HG03280 (cell line): ENCODE results near the gene PODN.

Source experiments
- ATAC-seq: cut with Tn5 transposase; IDR thresholded peaks from one replicate; pipeline ENCODE4 v1.9.1; 2021; ENCODE audit warnings: mild to moderate bottlenecking, moderate library complexity; ENCODE audit not compliant: unreplicated experiment

The PODN gene

DNA sequence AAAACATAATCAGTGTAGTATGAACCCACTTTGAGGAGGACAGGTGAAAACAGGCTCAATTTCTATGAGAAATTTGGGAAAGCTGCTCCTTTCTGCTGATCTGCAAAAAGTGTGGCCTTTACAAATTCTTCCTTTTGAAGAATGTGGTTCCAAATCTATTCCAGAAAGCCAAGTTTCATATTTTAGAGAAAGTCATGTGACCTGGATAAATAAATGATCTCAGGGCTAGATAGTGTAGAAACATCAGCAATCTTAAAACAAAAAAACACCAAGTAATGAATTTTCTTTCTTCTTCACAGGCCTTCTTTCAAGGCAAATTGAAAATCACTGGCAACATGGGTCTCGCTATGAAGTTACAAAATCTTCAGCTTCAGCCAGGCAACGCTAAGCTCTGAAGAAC is 11.7 kb upstream of the PODN start:
- ATAC-seq = no peak

DNA sequence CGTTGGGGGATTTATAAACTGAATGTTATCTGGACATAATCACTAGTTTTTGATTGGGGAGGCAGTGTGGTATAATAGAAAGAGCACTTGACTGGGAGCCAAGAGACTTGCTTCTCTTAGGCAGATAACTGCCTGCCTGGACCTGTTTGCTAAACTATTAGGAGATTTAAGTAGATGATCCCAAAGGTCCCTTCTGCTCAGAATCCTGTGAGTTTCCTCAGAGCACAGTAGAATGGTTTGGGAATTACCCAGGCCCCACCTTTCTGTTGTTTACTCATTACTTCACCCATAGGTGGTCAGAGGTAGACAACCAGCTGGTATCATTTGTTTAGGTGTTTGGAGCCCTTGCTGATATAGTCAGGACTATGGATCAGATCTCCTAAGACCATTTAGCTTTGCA is 10.3 kb upstream of the PODN start:
- no peak for ATAC-seq

- ATAC-seq = no peak
These were observed 4.9 kb upstream of the PODN start for GRCh38 chr1:53057127-53057526.

- ATAC-seq = no peak
These were observed 1.4 kb upstream of the PODN start for GRCh38 chr1:53060579-53060978.

DNA sequence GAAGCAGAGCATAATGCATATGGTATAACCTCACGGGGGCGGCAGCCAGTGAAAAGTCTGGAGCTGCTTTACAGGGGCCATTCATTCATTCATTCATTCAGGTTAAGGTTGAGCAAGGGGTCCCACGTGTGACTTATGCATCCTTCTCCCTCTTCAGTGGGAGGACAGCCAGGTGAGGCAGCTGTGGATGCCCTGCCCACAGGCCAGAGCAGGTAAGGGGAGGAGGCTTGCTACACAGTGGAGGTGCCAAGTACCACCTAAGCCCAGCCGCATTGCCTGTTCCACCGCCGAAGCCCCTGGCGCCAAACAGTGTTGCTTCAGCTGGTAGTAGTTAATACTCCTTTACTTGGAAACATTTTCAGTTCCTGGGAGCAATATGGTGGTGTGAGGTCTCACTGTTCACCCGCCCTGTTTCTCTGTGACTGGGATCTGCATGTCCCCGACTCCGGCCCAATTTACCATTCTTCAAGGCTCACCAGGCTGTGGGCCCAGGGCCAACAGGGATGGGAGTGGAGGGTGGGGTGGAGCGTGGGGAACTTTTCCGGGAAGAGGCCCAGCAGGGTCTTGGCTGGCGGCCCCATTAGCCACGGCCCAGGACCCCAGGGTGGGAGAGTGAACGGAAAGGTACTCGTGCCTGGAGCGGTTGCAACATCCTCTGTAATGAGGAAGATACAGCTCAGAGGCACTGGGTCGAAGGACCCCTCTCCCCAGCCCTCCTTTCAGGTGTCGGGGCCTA is 722 bp upstream of the PODN start:
- ATAC-seq = no peak

- ATAC-seq = no peak
These were observed 937 bp downstream of the PODN start for GRCh38 chr1:53062708-53063591.

DNA sequence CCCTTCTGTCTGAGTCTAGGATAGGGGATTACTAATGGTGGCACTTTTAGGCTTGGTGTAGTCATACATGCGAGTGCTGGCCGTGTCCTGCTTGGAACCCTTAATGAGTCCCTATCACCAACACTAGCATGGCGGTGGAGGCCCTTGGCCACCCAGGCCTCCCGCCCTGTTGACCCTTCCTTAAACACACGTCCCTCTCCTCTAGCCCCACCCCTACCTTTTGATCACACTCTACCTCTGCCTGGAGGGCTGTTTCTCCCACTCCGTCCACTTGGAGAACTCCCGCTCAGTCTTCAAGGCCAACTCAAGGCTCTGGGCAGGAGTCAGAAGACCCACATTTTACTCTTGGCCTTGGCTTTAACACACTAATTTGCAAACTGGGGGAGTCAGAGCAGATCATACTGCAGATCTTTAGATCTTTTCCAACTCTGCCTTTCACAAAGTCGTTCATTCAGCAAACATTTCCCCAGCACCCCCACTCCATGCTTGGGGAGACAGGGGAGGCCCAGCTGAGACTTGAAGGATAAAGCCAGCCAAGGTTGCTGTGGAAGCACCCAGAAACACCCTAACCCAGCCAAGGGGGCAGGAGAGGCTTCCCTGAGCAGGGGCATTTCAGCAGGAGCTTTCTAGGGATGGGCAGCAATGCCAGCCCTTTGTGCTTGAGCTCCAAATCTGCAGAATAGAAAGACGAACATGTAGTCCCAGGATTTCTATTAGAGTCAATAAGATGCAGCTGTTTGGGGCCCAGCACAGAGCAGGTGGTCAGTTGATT is 1.9 kb downstream of the PODN start:
- no peak for ATAC-seq

- no peak for ATAC-seq
These were observed 3.4 kb downstream of the PODN start for GRCh38 chr1:53065391-53065790.

DNA sequence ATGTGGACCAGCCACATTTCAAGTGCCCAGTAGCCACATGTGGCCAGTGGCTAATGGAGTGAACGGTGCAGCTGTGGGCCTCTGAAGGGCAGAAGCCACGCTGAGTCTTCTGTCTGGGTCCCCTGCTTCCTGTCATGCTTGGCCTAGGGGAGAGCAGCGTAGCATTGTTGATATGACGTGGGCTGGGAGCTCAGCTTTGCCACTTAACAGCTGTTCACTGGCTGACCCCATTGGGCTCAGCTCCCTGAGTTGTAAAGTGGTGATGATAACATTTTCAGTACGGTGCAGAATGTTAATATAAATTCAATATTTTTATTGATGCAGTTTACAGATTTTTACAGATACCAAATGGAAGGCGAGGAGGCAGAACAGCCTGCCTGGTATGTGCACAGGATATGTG is 4.5 kb downstream of the PODN start:
- ATAC-seq = no peak

GRCh38 chr1:53066891-53067738 is 5.1 kb downstream of the PODN start:
- ATAC-seq = no peak

GRCh38 chr1:53067886-53068285 is 5.9 kb downstream of the PODN start:
- ATAC-seq = no peak

DNA sequence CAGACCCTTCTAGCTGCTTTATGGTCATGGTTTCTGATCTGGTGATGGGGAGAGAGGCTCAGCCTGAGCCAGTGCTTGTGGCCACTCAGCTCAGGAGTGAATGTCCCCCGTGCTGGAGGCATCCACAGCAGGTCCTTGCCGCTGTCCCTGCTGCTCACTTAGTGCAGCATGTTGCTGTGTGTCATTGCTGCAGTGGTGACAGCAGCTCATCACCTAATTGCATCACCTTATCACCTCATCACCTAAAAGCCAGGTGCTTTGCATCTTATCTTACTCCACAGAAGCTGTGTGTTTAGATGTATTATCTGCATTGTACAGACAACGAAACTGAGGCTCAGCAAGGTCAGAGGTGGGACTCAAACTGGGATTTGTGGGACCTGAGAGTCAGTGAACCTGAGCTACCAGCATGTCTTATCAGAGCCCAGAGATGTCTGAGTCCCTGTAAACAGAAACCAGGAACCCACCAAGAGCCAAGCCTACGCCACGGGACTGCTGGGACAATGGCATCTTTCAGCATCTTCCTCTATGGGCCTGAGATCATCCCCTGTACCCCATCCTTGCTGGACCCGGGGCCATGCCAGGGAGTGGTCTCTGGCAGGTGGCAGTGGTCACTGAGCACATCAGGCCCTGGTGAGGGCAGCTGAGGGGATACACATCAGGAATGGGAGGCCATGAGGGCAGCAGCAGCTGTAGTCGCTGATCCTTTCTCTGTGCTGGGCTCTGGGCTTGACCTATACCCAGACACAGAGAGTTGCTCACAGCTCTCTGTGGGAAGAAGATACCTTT is 6.5 kb downstream of the PODN start:
- ATAC-seq = no peak

- no peak for ATAC-seq
These were observed 7.3 kb downstream of the PODN start for GRCh38 chr1:53069265-53069662.

- ATAC-seq = no peak
These were observed 7.8 kb downstream of the PODN start for GRCh38 chr1:53069663-53070327.

GRCh38 chr1:53070621-53071020 is 8.6 kb downstream of the PODN start:
- no peak for ATAC-seq

GRCh38 chr1:53071167-53071865 is 9.3 kb downstream of the PODN start:
- ATAC-seq = no peak

GRCh38 chr1:53071915-53072314 is 9.9 kb downstream of the PODN start:
- ATAC-seq = no peak

DNA sequence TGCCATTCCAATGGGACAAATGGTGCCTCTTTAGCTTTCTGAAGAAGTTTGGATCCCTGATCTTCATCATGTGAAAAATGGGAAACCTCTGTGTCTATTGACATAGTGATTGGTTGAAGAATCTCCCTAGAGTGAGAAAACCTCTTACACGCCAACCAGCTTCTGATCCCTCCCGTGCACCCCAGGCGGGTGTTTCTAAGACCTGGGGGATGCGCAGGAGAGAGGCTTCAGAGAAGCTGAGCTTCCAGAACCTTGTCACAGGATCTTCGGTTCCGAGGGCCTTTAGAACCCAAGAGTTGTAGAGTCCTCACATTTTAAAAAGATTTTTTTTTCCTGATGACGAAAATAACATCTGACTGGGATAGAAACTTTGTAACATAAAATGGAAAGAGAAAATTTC is 11.3 kb downstream of the PODN start:
- ATAC-seq = no peak

GRCh38 chr1:53073868-53074311 is 11.9 kb downstream of the PODN start:
- ATAC-seq = no peak
